ENCODE measurements around the gene OSBPL8. TPM values are rescaled to one million over a fixed set of nuclear protein-coding genes. Genes with fewer than 3 reads are reported as not detected.

OSBPL8 gene
- total and polyA plus RNA-seq, 9 of the 15 experiments (the other 6 are each of a cell fraction or from before 2014, with no cell fraction given), result 17.4 to 82.7 (median 42.8) TPM

DNA sequence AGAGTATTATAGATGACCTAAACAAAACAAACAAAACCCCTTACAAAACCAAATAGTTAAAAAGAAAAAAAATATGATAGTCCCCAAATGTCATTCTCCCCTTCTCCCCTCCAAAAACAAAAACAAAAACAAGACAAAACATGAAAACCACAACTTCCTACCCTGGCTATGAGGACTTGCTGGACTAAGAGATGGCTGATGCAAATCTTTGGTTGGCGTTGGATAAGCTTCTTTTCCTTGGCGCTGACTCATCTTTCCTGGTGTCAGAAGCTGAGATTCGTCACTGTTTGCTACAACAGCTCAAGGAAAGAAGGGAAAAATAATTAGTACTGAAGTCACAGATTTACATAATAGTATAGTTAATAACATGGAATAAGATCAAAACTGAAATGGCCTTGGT, 108.9 kb downstream of the OSBPL8 start (continued):
- TF ChIP-seq YBX1 (IDR thresholded peaks at IDR 0.05) (no peak), ETV5 (CRISPR knock-in tag; IDR thresholded peaks at IDR 0.05; ENCODE audit: low read depth) (no peak), ZNF274 (IDR thresholded peaks at IDR 0.05; ENCODE audit: borderline replicate concordance, low read depth, low read length) (no peak), TARDBP (IDR thresholded peaks at IDR 0.05) (no peak), MAFK (IDR thresholded peaks at IDR 0.05; ENCODE audit: low read length) (peak; percentile 49; the same call in 1 of the 2 replicates), ZBED1 (IDR thresholded peaks at IDR 0.05) (no peak), HLTF (IDR thresholded peaks at IDR 0.05) (no peak), NFE2 (IDR thresholded peaks at IDR 0.05; ENCODE audit: low read depth) (peak; percentile 70)
- TF ChIP-seq, protein P1, sequence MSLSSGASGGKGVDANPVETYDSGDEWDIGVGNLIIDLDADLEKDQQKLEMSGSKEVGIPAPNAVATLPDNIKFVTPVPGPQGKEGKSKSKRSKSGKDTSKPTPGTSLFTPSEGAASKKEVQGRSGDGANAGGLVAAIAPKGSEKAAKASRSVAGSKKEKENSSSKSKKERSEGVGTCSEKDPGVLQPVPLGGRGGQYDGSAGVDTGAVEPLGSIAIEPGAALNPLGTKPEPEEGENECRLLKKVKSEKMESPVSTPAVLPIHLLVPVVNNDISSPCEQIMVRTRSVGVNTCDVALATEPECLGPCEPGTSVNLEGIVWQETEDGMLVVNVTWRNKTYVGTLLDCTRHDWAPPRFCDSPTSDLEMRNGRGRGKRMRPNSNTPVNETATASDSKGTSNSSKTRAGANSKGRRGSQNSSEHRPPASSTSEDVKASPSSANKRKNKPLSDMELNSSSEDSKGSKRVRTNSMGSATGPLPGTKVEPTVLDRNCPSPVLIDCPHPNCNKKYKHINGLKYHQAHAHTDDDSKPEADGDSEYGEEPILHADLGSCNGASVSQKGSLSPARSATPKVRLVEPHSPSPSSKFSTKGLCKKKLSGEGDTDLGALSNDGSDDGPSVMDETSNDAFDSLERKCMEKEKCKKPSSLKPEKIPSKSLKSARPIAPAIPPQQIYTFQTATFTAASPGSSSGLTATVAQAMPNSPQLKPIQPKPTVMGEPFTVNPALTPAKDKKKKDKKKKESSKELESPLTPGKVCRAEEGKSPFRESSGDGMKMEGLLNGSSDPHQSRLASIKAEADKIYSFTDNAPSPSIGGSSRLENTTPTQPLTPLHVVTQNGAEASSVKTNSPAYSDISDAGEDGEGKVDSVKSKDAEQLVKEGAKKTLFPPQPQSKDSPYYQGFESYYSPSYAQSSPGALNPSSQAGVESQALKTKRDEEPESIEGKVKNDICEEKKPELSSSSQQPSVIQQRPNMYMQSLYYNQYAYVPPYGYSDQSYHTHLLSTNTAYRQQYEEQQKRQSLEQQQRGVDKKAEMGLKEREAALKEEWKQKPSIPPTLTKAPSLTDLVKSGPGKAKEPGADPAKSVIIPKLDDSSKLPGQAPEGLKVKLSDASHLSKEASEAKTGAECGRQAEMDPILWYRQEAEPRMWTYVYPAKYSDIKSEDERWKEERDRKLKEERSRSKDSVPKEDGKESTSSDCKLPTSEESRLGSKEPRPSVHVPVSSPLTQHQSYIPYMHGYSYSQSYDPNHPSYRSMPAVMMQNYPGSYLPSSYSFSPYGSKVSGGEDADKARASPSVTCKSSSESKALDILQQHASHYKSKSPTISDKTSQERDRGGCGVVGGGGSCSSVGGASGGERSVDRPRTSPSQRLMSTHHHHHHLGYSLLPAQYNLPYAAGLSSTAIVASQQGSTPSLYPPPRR (CRISPR knock-in tag; IDR thresholded peaks at IDR 0.05; ENCODE audit: borderline replicate concordance), result no peak
- TF ChIP-seq, protein P2, sequence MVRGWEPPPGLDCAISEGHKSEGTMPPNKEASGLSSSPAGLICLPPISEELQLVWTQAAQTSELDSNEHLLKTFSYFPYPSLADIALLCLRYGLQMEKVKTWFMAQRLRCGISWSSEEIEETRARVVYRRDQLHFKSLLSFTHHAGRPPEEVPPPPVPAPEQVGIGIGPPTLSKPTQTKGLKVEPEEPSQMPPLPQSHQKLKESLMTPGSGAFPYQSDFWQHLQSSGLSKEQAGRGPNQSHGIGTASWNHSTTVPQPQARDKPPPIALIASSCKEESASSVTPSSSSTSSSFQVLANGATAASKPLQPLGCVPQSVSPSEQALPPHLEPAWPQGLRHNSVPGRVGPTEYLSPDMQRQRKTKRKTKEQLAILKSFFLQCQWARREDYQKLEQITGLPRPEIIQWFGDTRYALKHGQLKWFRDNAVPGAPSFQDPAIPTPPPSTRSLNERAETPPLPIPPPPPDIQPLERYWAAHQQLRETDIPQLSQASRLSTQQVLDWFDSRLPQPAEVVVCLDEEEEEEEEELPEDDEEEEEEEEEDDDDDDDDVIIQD (CRISPR knock-in tag; IDR thresholded peaks at IDR 0.05), result no peak
- TF ChIP-seq, protein P3, sequence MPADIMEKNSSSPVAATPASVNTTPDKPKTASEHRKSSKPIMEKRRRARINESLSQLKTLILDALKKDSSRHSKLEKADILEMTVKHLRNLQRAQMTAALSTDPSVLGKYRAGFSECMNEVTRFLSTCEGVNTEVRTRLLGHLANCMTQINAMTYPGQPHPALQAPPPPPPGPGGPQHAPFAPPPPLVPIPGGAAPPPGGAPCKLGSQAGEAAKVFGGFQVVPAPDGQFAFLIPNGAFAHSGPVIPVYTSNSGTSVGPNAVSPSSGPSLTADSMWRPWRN (IDR thresholded peaks at IDR 0.05; ENCODE audit: low read depth), result no peak
- TF ChIP-seq, protein P4, sequence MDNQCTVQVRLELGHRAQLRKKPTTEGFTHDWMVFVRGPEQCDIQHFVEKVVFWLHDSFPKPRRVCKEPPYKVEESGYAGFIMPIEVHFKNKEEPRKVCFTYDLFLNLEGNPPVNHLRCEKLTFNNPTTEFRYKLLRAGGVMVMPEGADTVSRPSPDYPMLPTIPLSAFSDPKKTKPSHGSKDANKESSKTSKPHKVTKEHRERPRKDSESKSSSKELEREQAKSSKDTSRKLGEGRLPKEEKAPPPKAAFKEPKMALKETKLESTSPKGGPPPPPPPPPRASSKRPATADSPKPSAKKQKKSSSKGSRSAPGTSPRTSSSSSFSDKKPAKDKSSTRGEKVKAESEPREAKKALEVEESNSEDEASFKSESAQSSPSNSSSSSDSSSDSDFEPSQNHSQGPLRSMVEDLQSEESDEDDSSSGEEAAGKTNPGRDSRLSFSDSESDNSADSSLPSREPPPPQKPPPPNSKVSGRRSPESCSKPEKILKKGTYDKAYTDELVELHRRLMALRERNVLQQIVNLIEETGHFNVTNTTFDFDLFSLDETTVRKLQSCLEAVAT (IDR thresholded peaks at IDR 0.05), result peak in 1 of 2 experiments; percentile 76; a peak in 2 of 4 replicates
- TF ChIP-seq, protein P5, sequence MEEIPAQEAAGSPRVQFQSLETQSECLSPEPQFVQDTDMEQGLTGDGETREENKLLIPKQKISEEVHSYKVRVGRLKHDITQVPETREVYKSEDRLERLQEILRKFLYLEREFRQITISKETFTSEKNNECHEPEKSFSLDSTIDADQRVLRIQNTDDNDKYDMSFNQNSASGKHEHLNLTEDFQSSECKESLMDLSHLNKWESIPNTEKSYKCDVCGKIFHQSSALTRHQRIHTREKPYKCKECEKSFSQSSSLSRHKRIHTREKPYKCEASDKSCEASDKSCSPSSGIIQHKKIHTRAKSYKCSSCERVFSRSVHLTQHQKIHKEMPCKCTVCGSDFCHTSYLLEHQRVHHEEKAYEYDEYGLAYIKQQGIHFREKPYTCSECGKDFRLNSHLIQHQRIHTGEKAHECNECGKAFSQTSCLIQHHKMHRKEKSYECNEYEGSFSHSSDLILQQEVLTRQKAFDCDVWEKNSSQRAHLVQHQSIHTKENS (CRISPR knock-in tag; IDR thresholded peaks at IDR 0.05), result no peak
- TF ChIP-seq, protein P6, sequence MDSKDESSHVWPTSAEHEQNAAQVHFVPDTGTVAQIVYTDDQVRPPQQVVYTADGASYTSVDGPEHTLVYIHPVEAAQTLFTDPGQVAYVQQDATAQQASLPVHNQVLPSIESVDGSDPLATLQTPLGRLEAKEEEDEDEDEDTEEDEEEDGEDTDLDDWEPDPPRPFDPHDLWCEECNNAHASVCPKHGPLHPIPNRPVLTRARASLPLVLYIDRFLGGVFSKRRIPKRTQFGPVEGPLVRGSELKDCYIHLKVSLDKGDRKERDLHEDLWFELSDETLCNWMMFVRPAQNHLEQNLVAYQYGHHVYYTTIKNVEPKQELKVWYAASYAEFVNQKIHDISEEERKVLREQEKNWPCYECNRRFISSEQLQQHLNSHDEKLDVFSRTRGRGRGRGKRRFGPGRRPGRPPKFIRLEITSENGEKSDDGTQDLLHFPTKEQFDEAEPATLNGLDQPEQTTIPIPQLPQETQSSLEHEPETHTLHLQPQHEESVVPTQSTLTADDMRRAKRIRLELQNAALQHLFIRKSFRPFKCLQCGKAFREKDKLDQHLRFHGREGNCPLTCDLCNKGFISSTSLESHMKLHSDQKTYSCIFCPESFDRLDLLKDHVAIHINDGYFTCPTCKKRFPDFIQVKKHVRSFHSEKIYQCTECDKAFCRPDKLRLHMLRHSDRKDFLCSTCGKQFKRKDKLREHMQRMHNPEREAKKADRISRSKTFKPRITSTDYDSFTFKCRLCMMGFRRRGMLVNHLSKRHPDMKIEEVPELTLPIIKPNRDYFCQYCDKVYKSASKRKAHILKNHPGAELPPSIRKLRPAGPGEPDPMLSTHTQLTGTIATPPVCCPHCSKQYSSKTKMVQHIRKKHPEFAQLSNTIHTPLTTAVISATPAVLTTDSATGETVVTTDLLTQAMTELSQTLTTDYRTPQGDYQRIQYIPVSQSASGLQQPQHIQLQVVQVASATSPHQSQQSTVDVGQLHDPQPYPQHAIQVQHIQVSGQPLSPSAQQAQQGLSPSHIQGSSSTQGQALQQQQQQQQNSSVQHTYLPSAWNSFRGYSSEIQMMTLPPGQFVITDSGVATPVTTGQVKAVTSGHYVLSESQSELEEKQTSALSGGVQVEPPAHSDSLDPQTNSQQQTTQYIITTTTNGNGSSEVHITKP (IDR thresholded peaks at IDR 0.05; ENCODE audit: partially characterized antibody), result no peak
